Thyroid gland (tissue), 4 donors: ENCODE data around the gene THAP3.

Source experiments
- CTCF ChIP-seq, 6 experiments: fragments of 200-600 bp in 3 of 6; fragments of 450-650 bp in 3 of 6; sonication (generic) in 3 of 6; IDR thresholded peaks; one replicate each; pipeline ENCODE4 v1.5.1; 2016 to 2019; ENCODE audit warnings: antibody characterized with exemption in 6 of 6, mild to moderate bottlenecking in 2 of 6, inconsistent platforms in 1 of 6, moderate library complexity in 1 of 6
- POLR2A ChIP-seq, 2 donors: fragments of 450-650 bp; IDR thresholded peaks; one replicate each; pipeline ENCODE4 v1.6.1; 2017; ENCODE audit warnings: antibody characterized with exemption in 2 of 2, mild to moderate bottlenecking in 2 of 2, moderate library complexity in 1 of 2

GRCh38 chr1:6582370-6582769 lies 42.3 kb upstream of the THAP3 start:
- TF ChIP-seq CTCF (IDR thresholded peaks at IDR 0.05) = no peak
- TF ChIP-seq POLR2A (IDR thresholded peaks at IDR 0.05) = no peak
